ENCODE data around the gene GRIK4. TPM values are rescaled to one million over a fixed set of nuclear protein-coding genes. Genes with fewer than 3 reads are reported as not detected.
A peak's percentile ranks its signal among the peaks of the same experiment; 100 is the strongest.

The GRIK4 gene
- total and polyA plus RNA-seq, 4 donors = 0.05 to 0.25 (median 0.06) TPM; not detected in 1

GRCh38 chr11:120706257-120706656, 194.7 kb downstream of the GRIK4 start (continued):
- TF ChIP-seq ATF3 (IDR thresholded peaks at IDR 0.05) = no peak
- no peak for TF ChIP-seq SP1 (IDR thresholded peaks at IDR 0.05)
- TF ChIP-seq ZBTB33 (IDR thresholded peaks at IDR 0.05) = no peak

GRCh38 chr11:120707098-120707497, 195.6 kb downstream of the GRIK4 start:
- Histone ChIP-seq H3K9ac (ENCODE audit: low read depth in 1 of 2, low read length in 2 of 2) (no peak overlapping the region), H3K4me1 (ENCODE audit: control insufficient read depth in 4 of 4, insufficient read depth in 4 of 4, low read length in 3 of 4) (no peaks in the 10 kb centered on the region), H3K36me3 (ENCODE audit: control insufficient read depth in 4 of 4, insufficient read depth in 3 of 4, low read depth in 1 of 4, low read length in 3 of 4) (no peaks in the 10 kb centered on the region), H3K4me3 (ENCODE audit: low read depth in 1 of 3, low read length in 3 of 3) (no peak overlapping the region), H3K27ac (ENCODE audit: low read depth in 1 of 2, low read length in 2 of 2) (no peak overlapping the region), H3K9me3 (ENCODE audit: control insufficient read depth in 4 of 4, low read length in 3 of 4) (peaks cover 2 to 16% (median 12%) of the 10 kb centered on the region in 4 donors), H3K27me3 (ENCODE audit: control insufficient read depth in 4 of 4, insufficient read depth in 4 of 4, low read length in 3 of 4) (no peaks in the 10 kb centered on the region)
- TF ChIP-seq TAF1 (conservative IDR thresholded peaks at IDR 0.05) (no peak), HNF4A (conservative IDR thresholded peaks at IDR 0.05) (peak; percentile 43 to 65), YY1 (IDR thresholded peaks at IDR 0.05) (no peak), ZBTB33 (IDR thresholded peaks at IDR 0.05) (no peak), HNF4G (IDR thresholded peaks at IDR 0.05) (no peak), FOXA2 (IDR thresholded peaks at IDR 0.05) (no peak), MAX (IDR thresholded peaks at IDR 0.05) (peak; percentile 24), NR2F2 (IDR thresholded peaks at IDR 0.05) (no peak), RXRA (IDR thresholded peaks at IDR 0.05) (peak in 1 of 2 donors; percentile 54)
- 53% methylated on average over 4 of the region's 4 CpGs for WGBS
- DNase-seq (ENCODE audit: low spot score) = no peak

- no peak for TF ChIP-seq FOXA1 (IDR thresholded peaks at IDR 0.05)
- TF ChIP-seq MAX (IDR thresholded peaks at IDR 0.05) = no peak
- TF ChIP-seq RXRA (IDR thresholded peaks at IDR 0.05) = no peak
- TF ChIP-seq GABPA (IDR thresholded peaks at IDR 0.05 in 1 of 2, conservative IDR thresholded peaks at IDR 0.05 in 1 of 2) = no peak
- no peak for TF ChIP-seq ZBTB33 (IDR thresholded peaks at IDR 0.05)
- TF ChIP-seq TAF1 (conservative IDR thresholded peaks at IDR 0.05) = no peak
- TF ChIP-seq EGR1 (IDR thresholded peaks at IDR 0.05; ENCODE audit: low read depth in 2 of 2) = no peak
- TF ChIP-seq SP1 (IDR thresholded peaks at IDR 0.05) = no peak
- TF ChIP-seq HNF4G (IDR thresholded peaks at IDR 0.05) = no peak
- H3K4me1 ChIP-seq (ENCODE audit: control insufficient read depth in 4 of 4, insufficient read depth in 4 of 4, low read length in 3 of 4) = no peaks in the 10 kb centered on the region
- no peak overlapping the region for H3K27ac ChIP-seq (ENCODE audit: low read depth in 1 of 2, low read length in 2 of 2)
- H3K36me3 ChIP-seq (ENCODE audit: control insufficient read depth in 4 of 4, insufficient read depth in 3 of 4, low read depth in 1 of 4, low read length in 3 of 4) = no peaks in the 10 kb centered on the region
- DNase-seq (ENCODE audit: low spot score) = no peak
- peaks cover 2 to 16% (median 12%) of the 10 kb centered on the region in 4 donors for H3K9me3 ChIP-seq (ENCODE audit: control insufficient read depth in 4 of 4, low read length in 3 of 4)
- H3K9ac ChIP-seq (ENCODE audit: low read depth in 1 of 2, low read length in 2 of 2) = no peak overlapping the region
- H3K4me3 ChIP-seq (ENCODE audit: low read depth in 1 of 3, low read length in 3 of 3) = peak overlapping the region in 1 of 3 donors; percentile 16
- H3K27me3 ChIP-seq (ENCODE audit: control insufficient read depth in 4 of 4, insufficient read depth in 4 of 4, low read length in 3 of 4) = no peaks in the 10 kb centered on the region
- WGBS = 92% methylated on average over 2 of the region's 2 CpGs
Observed at GRCh38 chr11:120707663-120708062, 196.1 kb downstream of the GRIK4 start.

All from liver (tissue), 9 donors.